Measurements from ENCODE around the gene GPR82. TPM values are rescaled to one million over a fixed set of nuclear protein-coding genes. Genes with fewer than 3 reads are reported as not detected.

Gene GPR82, protein sequence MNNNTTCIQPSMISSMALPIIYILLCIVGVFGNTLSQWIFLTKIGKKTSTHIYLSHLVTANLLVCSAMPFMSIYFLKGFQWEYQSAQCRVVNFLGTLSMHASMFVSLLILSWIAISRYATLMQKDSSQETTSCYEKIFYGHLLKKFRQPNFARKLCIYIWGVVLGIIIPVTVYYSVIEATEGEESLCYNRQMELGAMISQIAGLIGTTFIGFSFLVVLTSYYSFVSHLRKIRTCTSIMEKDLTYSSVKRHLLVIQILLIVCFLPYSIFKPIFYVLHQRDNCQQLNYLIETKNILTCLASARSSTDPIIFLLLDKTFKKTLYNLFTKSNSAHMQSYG
- total RNA-seq: not detected in 2 replicates

DNA sequence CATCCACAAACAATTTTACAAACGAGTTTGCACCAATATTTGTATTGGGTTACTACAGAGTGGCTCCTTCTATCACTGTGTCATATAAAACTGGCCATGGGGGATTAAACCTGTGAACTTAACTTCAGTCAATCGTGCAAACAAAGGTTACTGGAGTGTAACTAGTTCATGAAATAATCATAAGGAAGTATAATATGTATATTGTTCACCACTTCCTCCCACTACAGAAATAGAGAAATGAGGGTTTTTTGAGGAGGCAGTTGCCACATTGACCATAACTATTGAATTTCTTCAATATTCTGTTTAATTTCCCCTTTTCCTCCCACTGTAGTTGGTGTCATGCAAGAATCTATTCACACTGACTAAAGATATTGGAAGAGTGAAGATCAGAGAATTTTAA is at the start of gene GPR82:
Gene GPR82 (plus strand): TSS at position 356 of the 400 bp plus-strand sequence. CDS start 2,846 bp downstream, outside the sequence.

DNA sequence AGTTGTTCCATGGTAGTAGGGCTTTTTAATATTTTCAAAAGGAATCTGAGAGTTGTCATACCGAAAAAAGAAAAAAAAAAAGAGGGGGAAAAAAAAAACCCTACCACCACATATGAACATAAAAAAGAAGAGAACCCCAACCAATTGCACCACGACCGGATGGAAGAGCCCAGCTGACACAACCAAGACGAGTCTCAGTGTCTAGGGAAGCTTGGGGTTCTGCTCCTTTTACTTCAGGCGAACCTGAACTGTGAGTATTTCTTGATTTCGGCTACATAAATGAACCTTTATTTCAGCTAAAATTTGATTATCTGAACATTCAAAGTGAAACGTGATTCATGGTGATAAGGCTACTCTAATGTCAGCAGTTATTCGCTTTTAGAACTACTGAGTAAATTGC is 35.1 kb upstream of the GPR82 start, which contains the start of gene GPR34:
Gene GPR34 (plus strand): TSS at position 139 of the 400 bp plus-strand sequence. CDS start 6,661 bp downstream, outside the sequence.

Other genes with a start within 250 kb of the GPR82 start
- not detected in 2 replicates for gene GPR34, start 35.2 kb upstream of the GPR82 start, total RNA-seq
- gene CASK, start 199.4 kb downstream of the GPR82 start, total RNA-seq: 30.6 and 49.6 TPM in 2 replicates